Measurements from ENCODE around the gene CAMK2N1.

CAMK2N1 gene

GRCh38 chr1:20442920-20443625 lies 42.9 kb downstream of the CAMK2N1 start:
- no peak for DNase-seq

- DNase-seq, result peak; percentile 72
These were observed 45.2 kb downstream of the CAMK2N1 start for GRCh38 chr1:20440785-20441200.

- DNase-seq, result no peak
These were observed 46.7 kb downstream of the CAMK2N1 start for GRCh38 chr1:20439282-20439681.

GRCh38 chr1:20437640-20438039 lies 48.4 kb downstream of the CAMK2N1 start:
- DNase-seq, result no peak

GRCh38 chr1:20432891-20433290 lies 53.1 kb downstream of the CAMK2N1 start:
- DNase-seq, result no peak
